Natural killer cell (primary cell): ENCODE measurements around the gene NHEJ1. TPM values are rescaled to one million over a fixed set of nuclear protein-coding genes. Genes with fewer than 3 reads are reported as not detected.
A peak's percentile ranks its signal among the peaks of the same experiment; 100 is the strongest.

ENCODE experiments used
- ATAC-seq, 3 donors: fragments of 150-1000 bp in 2 of 3; fragments of 200-7000 bp in 1 of 3; cut with Tn5 transposase; 1 replicate in 1 of 3; 2 replicates in 2 of 3; pipeline ENCODE4 v1.10.0; 2021; ENCODE audit warnings: mild to moderate bottlenecking in 2 of 3, moderate library complexity in 2 of 3
- DNase-seq, 2 donors: peaks; one replicate each; pipeline versions ENCODE4 v3.0.0 to v3.0.0-alpha.2; 2013 to 2021; ENCODE audit warnings: mixed read lengths in 1 of 2
- H3K27ac ChIP-seq: one replicate; pipeline ENCODE4 v1.5.1; 2013; ENCODE audit warnings: mild to moderate bottlenecking, low read length
- H3K27me3 ChIP-seq: one replicate; pipeline ENCODE4 v1.6.1; 2013; ENCODE audit warnings: low read length; ENCODE audit not compliant: control insufficient read depth, insufficient read depth
- H3K36me3 ChIP-seq: one replicate; pipeline ENCODE4 v1.6.1; 2013; ENCODE audit warnings: low read length; ENCODE audit not compliant: control insufficient read depth, insufficient read depth
- H3K4me1 ChIP-seq: one replicate; pipeline ENCODE4 v1.6.1; 2013; ENCODE audit warnings: low read length; ENCODE audit not compliant: control insufficient read depth, insufficient read depth
- H3K4me3 ChIP-seq: one replicate; pipeline ENCODE4 v1.5.1; 2013; ENCODE audit warnings: low read length
- H3K9me3 ChIP-seq: one replicate; pipeline ENCODE4 v1.6.1; 2013; ENCODE audit warnings: low read length; ENCODE audit not compliant: control insufficient read depth, insufficient read depth
- H3K27ac Mint-ChIP-seq, 2 donors: one replicate each; pipeline ENCODE4 v1.8.0; 2022; ENCODE audit warnings: mild to moderate bottlenecking in 2 of 2, mixed read lengths in 2 of 2, moderate library complexity in 1 of 2
- H3K27me3 Mint-ChIP-seq, 2 donors: one replicate each; pipeline ENCODE4 v1.8.0; 2022; ENCODE audit warnings: low read depth in 2 of 2, mixed read lengths in 2 of 2
- H3K36me3 Mint-ChIP-seq: one replicate; pipeline ENCODE4 v1.8.0; 2022; ENCODE audit warnings: mixed read lengths
- H3K4me1 Mint-ChIP-seq, 2 donors: one replicate each; pipeline ENCODE4 v1.8.0; 2022; ENCODE audit warnings: mixed read lengths in 2 of 2
- H3K4me3 Mint-ChIP-seq: one replicate; pipeline ENCODE4 v1.8.0; 2022; ENCODE audit warnings: mild to moderate bottlenecking, moderate library complexity, mixed read lengths
- H3K9me3 Mint-ChIP-seq, 2 donors: one replicate each; pipeline ENCODE4 v1.8.0; 2022; ENCODE audit warnings: mixed read lengths in 2 of 2
- WGBS: methylation state at CpG from one replicate; pipeline ENCODE4 v1.1.7; 2013; ENCODE audit warnings: missing lambda C conversion rate; ENCODE audit not compliant: insufficient coverage; 5-methylcytosine and 5-hydroxymethylcytosine counted together
- intact Hi-C: fragments of 100-400 bp; cut with micrococcal nuclease; formaldehyde crosslinking; loops from one replicate; pipeline ENCODE4 v1.14.2; 2022
- total RNA-seq, 4 donors: library from RNA; stranded (reverse); fragments of 120-200 nt in 1 of 4; gene quantifications; one replicate each; pipeline versions ENCODE4 v1.2.3 to v1.2.4, GENCODE V29; 2013 to 2022
- TF ChIP-seq, protein P1 (sequence below): fragments of 200-600 bp; IDR thresholded peaks from one replicate; pipeline ENCODE4 v1.8.0; 2022; ENCODE audit warnings: antibody characterized with exemption

The NHEJ1 gene
- total RNA-seq, 3 donors from 2014 or later (not counting 1 experiment from before 2014, with no cell fraction given), result 9.9 to 12.7 (median 11.0) TPM

- peak overlapping the region in 1 of 2 donors; percentile 86 for H3K27ac Mint-ChIP-seq
Measured at GRCh38 chr2:219199470-219200211, 39.0 kb upstream of the NHEJ1 start.

GRCh38 chr2:219198974-219199373 is 38.4 kb upstream of the NHEJ1 start:
- Histone ChIP-seq H3K27me3 (no peaks in the 10 kb centered on the region), H3K4me3 (no peak overlapping the region), H3K4me1 (peaks cover 11% of the 10 kb centered on the region), H3K9me3 (no peaks in the 10 kb centered on the region), H3K36me3 (no peaks in the 10 kb centered on the region), H3K27ac (no peak overlapping the region)
- H3K27ac Mint-ChIP-seq, result peak overlapping the region in 1 of 2 donors; percentile 86
- intact Hi-C loops, result no loop called here
- H3K4me1 Mint-ChIP-seq, result peaks cover 5 to 15% of the 10 kb centered on the region in 2 donors
- H3K36me3 Mint-ChIP-seq, result no peaks in the 10 kb centered on the region
- TF ChIP-seq, protein P1, sequence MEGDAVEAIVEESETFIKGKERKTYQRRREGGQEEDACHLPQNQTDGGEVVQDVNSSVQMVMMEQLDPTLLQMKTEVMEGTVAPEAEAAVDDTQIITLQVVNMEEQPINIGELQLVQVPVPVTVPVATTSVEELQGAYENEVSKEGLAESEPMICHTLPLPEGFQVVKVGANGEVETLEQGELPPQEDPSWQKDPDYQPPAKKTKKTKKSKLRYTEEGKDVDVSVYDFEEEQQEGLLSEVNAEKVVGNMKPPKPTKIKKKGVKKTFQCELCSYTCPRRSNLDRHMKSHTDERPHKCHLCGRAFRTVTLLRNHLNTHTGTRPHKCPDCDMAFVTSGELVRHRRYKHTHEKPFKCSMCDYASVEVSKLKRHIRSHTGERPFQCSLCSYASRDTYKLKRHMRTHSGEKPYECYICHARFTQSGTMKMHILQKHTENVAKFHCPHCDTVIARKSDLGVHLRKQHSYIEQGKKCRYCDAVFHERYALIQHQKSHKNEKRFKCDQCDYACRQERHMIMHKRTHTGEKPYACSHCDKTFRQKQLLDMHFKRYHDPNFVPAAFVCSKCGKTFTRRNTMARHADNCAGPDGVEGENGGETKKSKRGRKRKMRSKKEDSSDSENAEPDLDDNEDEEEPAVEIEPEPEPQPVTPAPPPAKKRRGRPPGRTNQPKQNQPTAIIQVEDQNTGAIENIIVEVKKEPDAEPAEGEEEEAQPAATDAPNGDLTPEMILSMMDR, result no peak
- H3K4me3 Mint-ChIP-seq, result no peak overlapping the region
- DNase-seq (peak in 1 of 2 donors; percentile 0), ATAC-seq (no peak)
- 96% methylated on average over 5 of the region's 5 CpGs for WGBS
- H3K27me3 Mint-ChIP-seq, result peaks cover 0 to 7% of the 10 kb centered on the region in 2 donors
- H3K9me3 Mint-ChIP-seq, result no peaks in the 10 kb centered on the region

More at GRCh38 chr2:219199470-219200211, 39.0 kb upstream of the NHEJ1 start:
- Histone ChIP-seq H3K9me3 (no peaks in the 10 kb centered on the region), H3K27me3 (no peaks in the 10 kb centered on the region), H3K36me3 (no peaks in the 10 kb centered on the region), H3K4me3 (no peak overlapping the region), H3K4me1 (peaks cover 11% of the 10 kb centered on the region), H3K27ac (peak overlapping the region; percentile 18)
- H3K4me3 Mint-ChIP-seq, result no peak overlapping the region
- TF ChIP-seq, protein P1, result no peak
- peak in 1 of 2 donors; percentile 1 for DNase-seq
- H3K4me1 Mint-ChIP-seq, result peaks cover 5 to 15% of the 10 kb centered on the region in 2 donors
- intact Hi-C loops, result no loop called here
- H3K9me3 Mint-ChIP-seq, result no peaks in the 10 kb centered on the region
- ATAC-seq, result no peak
- 95% methylated on average over 11 of the region's 12 CpGs for WGBS
- H3K27me3 Mint-ChIP-seq, result peaks cover 0 to 7% of the 10 kb centered on the region in 2 donors
- H3K36me3 Mint-ChIP-seq, result no peaks in the 10 kb centered on the region

GRCh38 chr2:219197388-219197787 is 36.8 kb upstream of the NHEJ1 start:
- H3K27me3 ChIP-seq, result no peaks in the 10 kb centered on the region
- no peak for ATAC-seq
- Mint-ChIP-seq H3K9me3 (no peaks in the 10 kb centered on the region), H3K36me3 (no peaks in the 10 kb centered on the region), H3K27me3 (peaks cover 0 to 7% of the 10 kb centered on the region in 2 donors), H3K27ac (no peak overlapping the region), H3K4me3 (no peak overlapping the region), H3K4me1 (peaks cover 5 to 15% of the 10 kb centered on the region in 2 donors)
- TF ChIP-seq, protein P1, result no peak
- no peaks in the 10 kb centered on the region for H3K36me3 ChIP-seq
- intact Hi-C loops, result no loop called here
- H3K27ac ChIP-seq, result no peak overlapping the region
- no peaks in the 10 kb centered on the region for H3K9me3 ChIP-seq
- 100% methylated on average over 1 of the region's 1 CpG for WGBS
- no peak overlapping the region for H3K4me3 ChIP-seq
- H3K4me1 ChIP-seq, result peaks cover 11% of the 10 kb centered on the region
- peak in 1 of 2 donors; percentile 0 for DNase-seq
